GM18498 (cell line): ENCODE measurements around the gene RABEP2.
"Not testable (repeated sequence)": the region's sequence is repeated elsewhere in the genome, so short reads cannot be mapped to it uniquely, and the experiment has no call there.

Experiments used
- ATAC-seq: cut with Tn5 transposase; IDR thresholded peaks from one replicate; pipeline ENCODE4 v1.9.1; 2021; ENCODE audit warnings: mild to moderate bottlenecking, moderate library complexity; ENCODE audit not compliant: unreplicated experiment

The RABEP2 gene

GRCh38 chr16:28933171-28933570 lies 8.1 kb upstream of the RABEP2 start:
- ATAC-seq = no peak

- ATAC-seq = no peak
Observed at GRCh38 chr16:28932339-28933141, 7.5 kb upstream of the RABEP2 start.

DNA sequence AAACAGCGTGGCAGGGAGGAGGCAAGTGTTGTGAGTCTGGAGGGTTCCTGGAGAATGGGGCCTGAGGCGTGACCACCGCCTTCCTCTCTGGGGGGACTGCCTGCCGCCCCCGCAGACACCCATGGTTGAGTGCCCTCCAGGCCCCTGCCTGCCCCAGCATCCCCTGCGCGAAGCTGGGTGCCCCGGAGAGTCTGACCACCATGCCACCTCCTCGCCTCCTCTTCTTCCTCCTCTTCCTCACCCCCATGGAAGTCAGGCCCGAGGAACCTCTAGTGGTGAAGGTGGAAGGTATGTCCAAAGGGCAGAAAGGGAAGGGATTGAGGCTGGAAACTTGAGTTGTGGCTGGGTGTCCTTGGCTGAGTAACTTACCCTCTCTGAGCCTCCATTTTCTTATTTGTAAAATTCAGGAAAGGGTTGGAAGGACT lies 6.8 kb upstream of the RABEP2 start, which contains the start of gene CD19:
Gene CD19, plus strand, starts transcription at position 171 of the 425 bp plus-strand sequence. Its CDS starts 30 bp downstream, at position 201.
- ATAC-seq = no peak

DNA sequence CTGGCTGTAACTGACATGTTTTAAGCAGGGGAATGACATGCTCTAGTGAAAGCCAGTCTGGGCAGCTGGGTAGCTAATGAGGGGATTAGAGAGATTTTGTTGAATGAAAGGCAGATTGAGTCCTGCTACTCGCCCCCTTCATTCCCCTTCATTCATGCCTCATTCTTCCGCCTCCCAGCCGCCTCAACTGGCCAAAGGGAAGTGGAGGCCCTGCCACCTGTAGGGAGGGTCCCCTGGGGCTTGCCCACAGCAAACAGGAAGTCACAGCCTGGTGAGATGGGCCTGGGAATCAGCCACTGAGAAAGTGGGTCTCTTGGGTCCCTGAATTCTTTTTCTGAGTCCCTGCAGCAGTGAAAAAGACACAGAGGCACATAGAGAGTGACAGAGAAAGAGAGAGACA lies 5.6 kb upstream of the RABEP2 start:
- ATAC-seq = peak; percentile 37

DNA sequence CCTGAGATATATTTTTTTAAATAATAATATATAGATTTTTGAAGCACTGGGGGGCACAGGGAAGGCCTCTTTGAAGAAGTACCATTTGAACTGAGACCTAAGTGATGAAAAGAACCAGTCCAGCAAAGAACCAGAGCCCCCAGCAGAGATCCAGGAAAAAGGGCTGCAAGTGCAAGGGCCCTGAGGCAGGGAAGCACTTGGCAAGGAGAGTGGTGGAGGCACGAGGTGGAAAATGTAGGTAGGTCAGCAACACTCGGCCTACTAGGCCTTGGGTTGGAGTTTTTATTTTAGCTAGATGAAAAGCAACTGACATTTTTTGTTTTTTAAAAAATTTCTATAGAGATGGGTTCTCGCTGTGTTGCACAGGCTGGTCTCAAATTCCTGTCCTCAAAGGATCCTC lies 5.2 kb upstream of the RABEP2 start:
- ATAC-seq = no peak

- no peak for ATAC-seq
Observed at GRCh38 chr16:28927815-28928214, 2.8 kb upstream of the RABEP2 start.

DNA sequence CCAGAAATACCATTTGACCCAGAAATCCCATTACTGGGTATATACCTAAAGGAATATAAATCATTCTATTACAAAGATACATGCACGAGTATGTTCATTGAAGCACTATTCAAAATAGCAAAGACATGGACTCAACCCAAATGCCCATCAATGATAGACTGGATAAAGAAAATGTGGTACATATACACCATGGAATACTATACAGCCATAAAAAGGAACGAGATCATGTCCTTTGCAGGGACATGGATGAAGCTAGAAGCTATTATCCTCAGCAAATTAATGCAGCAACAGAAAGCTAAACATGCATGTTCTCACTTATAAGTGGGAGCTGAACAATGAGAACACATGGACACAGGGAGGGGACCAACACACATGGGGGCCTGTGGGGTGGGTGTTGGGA lies 1.2 kb upstream of the RABEP2 start:
- ATAC-seq = not testable (repeated sequence)

DNA sequence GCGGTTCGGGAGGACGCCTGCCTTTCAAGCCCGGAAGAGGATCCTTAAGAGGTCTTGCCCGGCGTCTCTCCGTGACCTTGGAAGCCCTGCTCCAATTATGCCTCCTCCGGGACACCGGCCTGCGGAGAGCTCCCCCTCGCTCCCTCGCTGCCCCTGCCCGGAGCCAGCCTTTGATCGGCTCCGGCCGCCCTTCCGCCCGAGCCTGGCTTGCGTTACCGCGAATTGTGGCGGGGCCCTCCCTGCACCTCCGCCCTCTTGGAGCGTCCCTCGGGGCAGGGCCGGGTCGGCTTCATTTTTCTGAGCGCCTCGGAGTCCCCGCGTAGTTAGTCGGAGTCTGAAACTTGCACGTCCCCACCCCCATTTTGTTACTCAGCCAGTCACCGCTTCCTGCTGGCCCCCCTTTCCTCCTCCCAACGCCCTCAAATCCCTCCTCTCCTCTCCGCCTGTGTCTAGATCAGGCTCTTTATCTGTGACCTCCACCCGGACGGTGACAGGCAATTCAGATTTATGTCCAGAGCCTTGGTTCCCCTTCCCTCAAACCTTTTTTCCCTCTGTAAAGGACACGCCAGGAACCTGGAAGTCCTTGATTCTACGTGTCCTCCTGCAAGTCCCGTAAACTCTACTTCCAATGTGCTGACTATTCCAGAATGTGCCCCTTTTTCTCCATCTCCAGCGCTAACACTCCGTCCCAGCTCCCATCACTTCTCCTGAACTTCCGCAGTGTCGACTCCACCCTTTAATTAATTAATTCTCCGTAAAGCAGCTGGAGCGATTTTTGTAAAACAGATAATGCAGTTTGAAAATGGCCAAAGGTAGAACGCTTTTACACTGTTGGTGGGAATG lies 569 bp upstream of the RABEP2 start:
- ATAC-seq = peak; percentile 30

DNA sequence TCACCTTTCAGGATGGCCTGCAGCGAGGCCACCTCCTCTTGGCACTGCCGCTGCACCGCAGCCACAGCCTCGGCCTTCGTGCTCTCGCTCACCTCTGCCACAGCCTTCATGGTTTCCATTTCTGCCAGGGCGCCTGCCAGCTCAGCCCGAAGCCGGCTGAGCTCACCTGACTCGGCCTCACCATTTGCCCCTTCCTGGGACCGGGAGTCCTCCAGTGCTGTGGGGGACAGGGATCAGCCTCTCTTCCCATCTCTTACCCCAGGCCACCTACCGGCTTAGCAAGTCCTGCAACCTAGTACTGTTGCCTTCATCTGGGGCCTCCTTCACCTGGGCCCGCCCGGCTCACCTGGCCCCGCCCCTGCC lies 658 bp downstream of the RABEP2 start:
- ATAC-seq = no peak

DNA sequence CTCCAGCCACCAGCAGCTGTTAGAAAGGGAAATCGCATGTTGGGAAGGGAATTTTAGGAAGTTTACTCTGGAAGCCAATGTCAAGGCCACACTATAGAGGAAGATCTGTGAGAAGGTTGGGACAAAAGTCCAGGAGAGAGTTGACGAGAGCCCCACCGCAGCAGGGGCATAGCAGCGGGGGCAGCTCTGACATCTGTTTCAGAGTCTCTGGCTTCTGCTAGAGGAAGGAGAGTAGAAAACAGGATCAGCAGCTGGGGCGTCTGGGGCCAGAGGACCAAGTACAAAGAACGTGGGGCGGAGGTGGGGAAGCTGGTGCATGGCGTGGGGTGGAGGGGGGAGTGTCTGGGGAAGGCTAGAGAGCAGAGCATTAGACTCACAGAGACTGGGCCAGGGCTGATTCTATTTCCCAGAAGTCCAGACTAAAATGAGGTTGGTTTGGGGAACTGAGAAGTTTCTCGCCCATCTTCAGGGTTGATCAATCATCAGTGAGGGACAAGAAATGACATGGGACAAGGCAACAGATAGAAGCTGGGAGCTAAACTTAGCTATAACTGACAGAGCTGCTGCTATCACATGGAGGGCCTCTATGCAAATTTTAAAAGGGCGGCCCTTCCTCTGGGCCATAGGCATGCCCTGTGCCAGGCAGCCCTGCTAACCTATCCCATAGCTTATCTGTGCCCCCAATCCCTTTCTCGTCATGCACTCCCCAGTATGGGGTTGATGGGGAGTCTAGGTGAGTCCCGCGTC lies 1.2 kb downstream of the RABEP2 start:
- ATAC-seq = peak; percentile 61

DNA sequence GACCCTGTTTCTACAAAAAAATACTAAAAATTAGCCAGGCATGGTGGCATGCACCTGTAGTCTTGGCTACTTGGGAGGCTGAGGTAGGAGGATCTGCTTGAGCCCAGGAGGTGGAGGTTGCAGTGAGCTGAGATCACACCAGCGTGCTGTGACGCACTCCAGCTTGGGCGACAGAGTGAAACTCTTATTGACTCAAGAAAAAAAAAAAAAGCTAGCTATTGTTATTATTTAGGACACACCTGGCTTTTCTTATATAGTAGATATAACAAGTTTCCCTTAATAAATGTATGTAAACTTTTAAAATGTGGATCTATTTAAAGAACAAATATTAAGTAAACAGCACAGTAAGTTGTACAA lies 1.8 kb downstream of the RABEP2 start:
- no peak for ATAC-seq

DNA sequence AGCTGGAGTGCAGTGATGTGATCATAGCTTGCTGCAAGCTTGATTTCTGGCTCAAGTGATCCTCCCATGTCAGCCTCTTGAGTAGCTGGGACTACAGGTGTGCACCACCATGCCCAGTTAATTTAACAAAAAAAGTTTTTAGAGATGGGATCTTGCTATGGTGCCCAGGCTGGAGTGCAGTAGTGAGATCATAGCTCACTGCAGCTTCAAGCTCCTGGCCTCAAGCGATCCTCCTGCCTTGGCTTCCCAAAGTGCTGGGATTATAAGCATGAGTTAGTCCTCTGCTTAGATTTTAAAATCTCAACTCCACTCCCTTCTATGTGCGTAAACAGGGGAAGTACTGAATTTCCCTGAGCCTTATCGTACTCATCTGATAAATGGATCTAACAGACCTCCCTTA lies 6.3 kb downstream of the RABEP2 start:
- no peak for ATAC-seq

DNA sequence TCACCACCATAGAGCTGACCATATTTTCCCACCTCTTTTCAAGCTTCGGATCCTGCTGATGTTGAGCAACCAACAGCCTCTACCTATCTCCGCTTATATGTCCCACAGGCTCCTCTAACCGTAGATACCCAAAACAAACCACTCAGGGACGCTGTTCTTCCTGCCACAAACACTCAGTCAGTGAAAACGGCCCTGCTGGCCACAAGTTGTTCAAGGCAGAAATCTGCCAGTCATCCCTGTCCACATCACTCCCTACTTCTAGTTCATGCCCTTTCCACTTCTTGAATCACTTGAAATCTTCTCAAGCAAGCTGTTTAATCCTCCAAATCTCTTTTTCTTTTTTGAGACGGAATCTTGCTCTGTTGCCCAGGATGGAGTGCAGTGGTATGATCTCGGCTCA lies 7.9 kb downstream of the RABEP2 start:
- no peak for ATAC-seq

DNA sequence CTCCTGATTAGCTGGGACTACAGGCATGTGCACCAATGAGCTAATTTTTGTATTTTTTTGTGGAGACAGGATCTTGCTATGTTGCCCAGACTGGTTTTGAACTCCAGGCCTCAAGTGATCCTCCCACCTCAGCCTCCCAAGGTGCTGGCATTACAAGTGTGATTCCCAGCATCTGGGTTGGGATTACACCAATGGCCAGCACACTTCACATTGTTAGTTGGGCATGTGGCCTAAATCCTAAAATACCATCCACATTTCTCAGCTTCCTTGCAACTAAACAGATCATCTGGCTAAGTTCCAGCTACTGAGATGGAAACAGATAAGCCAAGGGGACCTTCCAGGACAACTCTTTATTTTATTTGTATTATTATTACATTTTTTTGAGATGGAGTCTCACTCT lies 9.9 kb downstream of the RABEP2 start:
- no peak for ATAC-seq

- ATAC-seq = no peak
Observed at GRCh38 chr16:28913946-28914724, 10.9 kb downstream of the RABEP2 start.

GRCh38 chr16:28912558-28912957 lies 12.5 kb downstream of the RABEP2 start:
- ATAC-seq = no peak

- no peak for ATAC-seq
Observed at GRCh38 chr16:28910086-28911031, 14.7 kb downstream of the RABEP2 start.

DNA sequence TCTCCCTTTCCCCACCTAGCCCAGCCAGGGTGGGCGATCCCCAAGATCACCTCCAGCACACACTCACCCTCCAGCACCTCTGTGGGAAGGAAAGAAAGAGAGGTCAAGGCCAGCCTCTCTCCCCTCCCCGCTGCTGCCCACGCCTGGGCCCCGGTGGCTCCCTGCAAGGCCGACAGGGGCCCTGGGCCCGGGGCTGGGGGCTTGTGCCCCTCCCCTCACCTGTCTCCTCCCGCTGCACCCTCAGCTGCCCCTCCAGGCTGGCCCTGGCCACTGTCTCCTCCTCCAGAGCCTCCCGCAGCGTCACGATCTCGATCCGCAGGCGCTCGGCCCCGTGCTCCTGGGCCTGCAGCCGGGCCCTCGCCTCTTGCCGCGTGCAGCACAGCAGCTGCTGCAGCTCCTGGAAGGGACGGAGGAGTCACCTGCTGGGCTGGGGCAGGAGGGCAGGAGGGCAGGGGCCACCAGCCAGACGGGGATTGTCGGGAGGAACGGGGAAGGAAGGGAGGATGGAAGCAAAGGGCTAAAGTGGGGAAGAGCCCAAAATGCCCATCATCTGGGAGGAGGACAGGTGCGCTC lies 19.2 kb downstream of the RABEP2 start:
- no peak for ATAC-seq

GRCh38 chr16:28905229-28905754 lies 19.7 kb downstream of the RABEP2 start:
- ATAC-seq = no peak
